SJSA1 (cell line): ENCODE data around the gene RPS6KB2. TPM values are rescaled to one million over a fixed set of nuclear protein-coding genes. Genes with fewer than 3 reads are reported as not detected.

ENCODE experiments used
- DNase-seq, 2 experiments: peaks; one replicate each; pipeline ENCODE4 v3.0.0-alpha.2; 2015 to 2020; ENCODE audit warnings: low spot score in 2 of 2, low read depth in 1 of 2
- H3K27ac ChIP-seq: fragments of 250-450 bp; sonication (Bioruptor Pico); 2 replicates; pipeline ENCODE4 v1.5.1; 2020; ENCODE audit warnings: mild to moderate bottlenecking, moderate library complexity
- H3K27me3 ChIP-seq: fragments of 250-450 bp; sonication (Bioruptor Pico); replicated peaks from 2 replicates; pipeline ENCODE4 v1.5.1; 2020; ENCODE audit warnings: mild to moderate bottlenecking, moderate library complexity
- H3K36me3 ChIP-seq: fragments of 250-450 bp; sonication (Bioruptor Pico); 2 replicates; pipeline ENCODE4 v1.5.1; 2020; ENCODE audit warnings: mild to moderate bottlenecking
- H3K4me1 ChIP-seq: fragments of 250-450 bp; sonication (Bioruptor Pico); replicated peaks from 2 replicates; pipeline ENCODE4 v1.6.1; 2021; ENCODE audit warnings: mild to moderate bottlenecking
- H3K4me3 ChIP-seq: fragments of 250-450 bp; sonication (Bioruptor Pico); 2 replicates; pipeline ENCODE4 v1.5.1; 2020; ENCODE audit warnings: mild to moderate bottlenecking
- H3K9me3 ChIP-seq: fragments of 250-450 bp; sonication (Bioruptor Pico); replicated peaks from 2 replicates; pipeline ENCODE4 v1.5.1; 2020; ENCODE audit warnings: mild to moderate bottlenecking
- total RNA-seq: library from RNA; depleted of rRNA; stranded (reverse); fragments of >200 nt; shearing (Covaris generic); gene quantifications from 2 replicates; pipeline ENCODE4 v1.2.3, GENCODE V29; 2014

Gene RPS6KB2
- total RNA-seq, 1 experiment from 2014 or later, result 166 TPM

DNA sequence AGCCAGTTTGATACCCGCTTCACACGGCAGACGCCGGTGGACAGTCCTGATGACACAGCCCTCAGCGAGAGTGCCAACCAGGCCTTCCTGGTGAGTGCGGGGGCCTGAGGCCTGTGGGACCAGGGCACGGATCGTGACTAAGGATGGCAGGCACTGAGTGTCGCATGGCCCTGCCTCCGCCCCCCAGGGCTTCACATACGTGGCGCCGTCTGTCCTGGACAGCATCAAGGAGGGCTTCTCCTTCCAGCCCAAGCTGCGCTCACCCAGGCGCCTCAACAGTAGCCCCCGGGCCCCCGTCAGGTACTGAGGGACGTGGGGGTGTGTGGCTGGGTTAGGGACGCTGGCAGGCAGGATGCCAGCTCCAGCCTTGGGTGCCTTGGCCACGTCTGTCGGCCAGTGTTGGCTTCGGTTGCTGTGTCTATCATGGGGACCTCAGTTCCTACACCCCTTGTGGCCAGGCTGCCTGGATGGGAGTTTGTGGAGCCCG, 6.1 kb downstream of the RPS6KB2 start:
- H3K4me3 ChIP-seq, result no peak overlapping the region
- no peak for DNase-seq
- no peak overlapping the region for H3K27ac ChIP-seq
- no peaks in the 10 kb centered on the region for H3K9me3 ChIP-seq
- peaks cover 96% of the 10 kb centered on the region for H3K36me3 ChIP-seq
- H3K27me3 ChIP-seq, result no peaks in the 10 kb centered on the region
- H3K4me1 ChIP-seq, result peaks cover under 1% of the 10 kb centered on the region

GRCh38 chr11:67435031-67435726, 6.9 kb downstream of the RPS6KB2 start:
- H3K9me3 ChIP-seq, result no peaks in the 10 kb centered on the region
- peaks cover 96% of the 10 kb centered on the region for H3K36me3 ChIP-seq
- no peak overlapping the region for H3K27ac ChIP-seq
- no peaks in the 10 kb centered on the region for H3K4me1 ChIP-seq
- no peak for DNase-seq
- H3K4me3 ChIP-seq, result no peak overlapping the region
- no peaks in the 10 kb centered on the region for H3K27me3 ChIP-seq

DNA sequence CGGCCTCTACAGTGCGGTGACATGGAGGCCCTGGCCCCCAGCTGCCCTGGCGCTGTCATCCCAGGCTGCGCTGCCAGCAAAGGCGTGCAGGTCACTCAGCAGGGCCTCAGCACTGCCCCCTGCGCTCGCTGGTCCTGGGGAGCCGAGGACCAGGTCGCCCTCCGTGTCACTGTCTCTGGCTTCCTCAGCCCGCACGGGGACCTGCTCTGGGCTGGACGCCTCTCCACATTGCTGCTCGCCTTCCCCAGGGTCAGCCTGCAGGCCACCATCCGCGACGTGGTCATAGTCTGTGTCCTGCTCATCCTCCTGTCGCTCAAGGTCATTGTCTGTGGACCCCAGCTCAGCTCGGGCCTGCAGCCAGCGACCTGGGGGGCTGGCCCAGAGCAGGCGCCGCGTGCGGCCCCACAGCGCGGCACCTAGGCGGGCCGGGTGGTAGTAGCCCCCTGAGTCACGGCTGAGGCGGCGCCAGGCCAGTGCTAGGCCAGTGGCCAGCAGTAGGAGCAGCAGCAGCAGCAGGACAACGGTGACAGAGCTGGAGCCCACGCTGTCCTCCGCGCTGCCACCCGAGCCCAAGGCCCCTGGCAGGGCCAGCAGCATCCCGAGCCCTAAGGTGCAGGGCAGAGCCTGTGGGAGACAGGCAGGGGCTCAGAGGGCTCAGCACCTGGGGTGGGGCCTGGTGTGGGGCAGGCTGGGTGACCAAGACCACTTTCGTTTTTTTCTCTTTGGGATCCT, 7.6 kb downstream of the RPS6KB2 start:
- no peak overlapping the region for H3K4me3 ChIP-seq
- H3K27ac ChIP-seq, result no peak overlapping the region
- H3K4me1 ChIP-seq, result no peaks in the 10 kb centered on the region
- DNase-seq, result no peak
- H3K9me3 ChIP-seq, result no peaks in the 10 kb centered on the region
- no peaks in the 10 kb centered on the region for H3K27me3 ChIP-seq
- peaks cover 96% of the 10 kb centered on the region for H3K36me3 ChIP-seq

DNA sequence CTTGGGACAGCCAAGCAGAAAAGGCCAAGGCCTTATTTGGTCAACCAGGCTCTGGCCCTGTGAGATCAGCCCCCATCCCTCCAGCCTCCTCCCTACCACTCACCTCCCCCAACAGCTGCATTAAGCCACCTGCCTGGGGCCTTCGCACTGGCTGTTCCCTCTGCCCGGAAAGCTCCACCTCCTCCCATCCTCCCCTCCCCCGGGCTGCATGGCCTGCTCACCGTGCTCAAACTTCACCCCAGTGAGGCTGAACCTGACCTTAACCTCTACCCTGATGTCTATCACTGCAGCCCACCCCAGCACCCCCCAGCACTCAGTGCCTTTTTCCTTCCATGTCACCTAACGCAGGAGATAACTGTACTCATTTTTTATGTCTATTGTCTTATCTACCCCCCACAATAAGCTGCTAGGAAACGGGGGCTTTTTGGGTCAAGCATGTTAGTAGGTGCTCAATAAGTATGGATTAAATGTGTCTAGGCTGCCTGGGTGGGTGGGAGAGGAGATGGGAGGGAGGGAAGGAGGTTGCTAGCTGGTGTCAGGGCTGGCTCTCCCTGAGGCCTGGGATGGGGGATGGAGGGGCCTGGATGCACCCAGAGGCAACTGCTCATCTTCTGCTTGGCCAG, 8.3 kb downstream of the RPS6KB2 start:
- H3K9me3 ChIP-seq, result no peaks in the 10 kb centered on the region
- H3K27me3 ChIP-seq, result no peaks in the 10 kb centered on the region
- no peaks in the 10 kb centered on the region for H3K4me1 ChIP-seq
- DNase-seq, result no peak
- peaks cover 96% of the 10 kb centered on the region for H3K36me3 ChIP-seq
- H3K4me3 ChIP-seq, result no peak overlapping the region
- no peak overlapping the region for H3K27ac ChIP-seq

DNA sequence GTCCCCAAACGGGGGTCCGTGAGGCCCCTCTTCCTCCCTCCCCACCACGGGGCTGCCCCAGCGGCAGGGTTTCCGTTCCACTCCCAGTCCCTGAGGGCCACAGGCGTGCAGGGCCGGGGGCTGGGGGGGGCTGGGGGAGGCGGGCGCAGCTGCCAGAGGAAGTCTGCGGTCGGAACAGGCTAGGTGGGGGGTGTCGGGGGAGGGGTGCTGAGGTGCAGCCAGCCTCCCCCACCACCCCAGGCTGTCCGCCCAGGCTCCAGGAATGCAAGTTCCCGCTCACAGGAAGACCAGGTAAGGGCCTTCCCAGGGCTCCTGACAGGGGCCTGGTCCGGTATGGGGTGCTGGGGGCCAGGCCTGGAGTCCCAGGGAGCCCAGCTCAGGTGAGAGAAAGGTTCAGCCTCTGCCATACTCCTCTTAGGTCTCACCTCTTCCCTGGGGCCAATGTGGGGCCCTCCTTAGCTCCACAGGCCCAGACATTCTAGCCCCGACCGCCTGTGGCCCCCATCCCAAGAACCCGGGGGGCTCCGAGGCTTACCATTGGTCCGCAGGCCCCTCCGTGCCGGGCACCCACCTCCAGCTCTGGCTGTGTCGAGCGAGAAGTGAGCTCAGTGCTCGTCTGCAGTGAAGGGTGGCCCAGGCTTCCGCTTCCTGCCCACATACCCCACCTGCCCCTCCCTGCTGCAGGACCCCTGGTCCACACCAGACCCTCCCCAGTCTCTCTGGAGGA, 9.0 kb downstream of the RPS6KB2 start, which contains the start of gene PTPRCAP:
TSS of gene PTPRCAP (minus strand) at position 601 of the 727 bp plus-strand sequence. CDS start at position 538, 63 bp downstream.
- peaks cover 96% of the 10 kb centered on the region for H3K36me3 ChIP-seq
- H3K9me3 ChIP-seq, result no peaks in the 10 kb centered on the region
- DNase-seq, result no peak
- H3K4me3 ChIP-seq, result no peak within 1 kb of the TSS
- H3K27ac ChIP-seq, result no peak within 1 kb of the TSS
- H3K27me3 ChIP-seq, result no peaks in the 10 kb centered on the region
- peaks cover 4% of the 10 kb centered on the region for H3K4me1 ChIP-seq

DNA sequence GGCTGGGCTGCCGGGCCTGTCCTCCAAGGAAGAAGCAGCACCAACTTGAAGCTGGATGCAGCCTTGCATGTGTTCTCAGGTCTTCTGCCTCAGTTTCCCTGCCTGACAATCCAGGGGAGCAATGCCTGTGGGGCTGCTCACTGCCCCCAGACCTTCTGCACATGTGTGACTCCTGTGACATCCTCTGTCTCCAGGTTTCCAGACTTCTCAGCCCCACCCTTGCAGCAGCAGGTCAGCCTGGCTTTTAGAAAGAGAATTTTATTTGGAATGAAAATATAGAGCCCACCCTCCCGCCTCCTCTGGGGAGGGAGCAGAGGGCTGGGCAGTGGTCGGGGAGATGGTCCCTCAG, 9.5 kb downstream of the RPS6KB2 start:
- peaks cover 96% of the 10 kb centered on the region for H3K36me3 ChIP-seq
- H3K4me1 ChIP-seq, result peaks cover 9% of the 10 kb centered on the region
- H3K9me3 ChIP-seq, result no peaks in the 10 kb centered on the region
- no peak overlapping the region for H3K27ac ChIP-seq
- H3K27me3 ChIP-seq, result no peaks in the 10 kb centered on the region
- no peak for DNase-seq
- no peak overlapping the region for H3K4me3 ChIP-seq

- Histone ChIP-seq H3K27ac (no peak overlapping the region), H3K4me1 (peaks cover 11% of the 10 kb centered on the region), H3K4me3 (no peak overlapping the region), H3K27me3 (no peaks in the 10 kb centered on the region), H3K9me3 (no peaks in the 10 kb centered on the region), H3K36me3 (peaks cover 94% of the 10 kb centered on the region)
- no peak for DNase-seq
Observed at GRCh38 chr11:67438158-67438902, 10.0 kb downstream of the RPS6KB2 start.

DNA sequence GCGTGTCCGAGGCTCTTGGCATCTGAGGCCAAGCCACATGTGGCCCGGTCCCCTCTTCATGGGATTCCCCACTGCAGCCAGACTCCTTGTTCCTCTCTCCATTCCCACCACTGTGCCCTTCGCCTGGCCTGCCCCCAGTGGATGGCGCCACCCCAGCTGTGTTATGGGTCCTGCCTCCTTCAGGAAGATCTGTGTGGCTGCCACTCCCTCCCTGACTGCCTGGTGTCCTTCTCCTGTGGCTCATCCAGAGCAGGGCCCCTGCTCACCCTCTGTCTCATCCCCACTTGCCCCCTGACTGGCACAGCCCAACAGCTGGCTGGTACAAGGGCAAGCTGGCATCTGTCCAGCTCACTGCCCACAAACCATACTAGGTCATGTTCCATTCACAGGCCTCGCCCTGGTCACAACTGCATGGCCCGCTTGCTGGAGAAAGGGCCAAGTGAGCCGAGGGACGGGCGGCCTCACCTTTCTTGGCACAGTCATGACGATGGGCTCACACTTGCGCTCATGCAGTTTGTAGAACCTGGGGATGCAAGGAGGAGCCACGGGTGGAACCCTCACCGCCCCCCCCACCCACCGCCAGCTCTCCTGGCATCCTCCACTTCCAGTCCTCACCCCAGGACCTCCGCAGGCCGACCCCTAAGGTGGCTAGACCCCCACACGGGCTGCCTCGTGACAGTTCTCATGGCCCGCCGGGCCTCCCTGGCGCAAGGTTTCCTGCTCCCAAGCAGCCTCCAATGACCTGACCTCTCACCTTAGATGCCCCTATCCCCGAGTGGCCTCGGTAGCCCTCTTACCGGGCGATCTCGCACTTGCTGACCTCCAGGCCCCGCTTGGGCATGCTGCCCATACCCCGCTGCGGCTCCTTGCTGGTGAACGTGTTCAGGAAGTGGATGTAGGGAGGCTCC, 11.3 kb downstream of the RPS6KB2 start:
- no peak overlapping the region for H3K27ac ChIP-seq
- DNase-seq, result peak in 1 of 2 experiments; percentile 50
- H3K9me3 ChIP-seq, result no peaks in the 10 kb centered on the region
- H3K4me3 ChIP-seq, result no peak overlapping the region
- no peaks in the 10 kb centered on the region for H3K27me3 ChIP-seq
- H3K36me3 ChIP-seq, result peaks cover 82% of the 10 kb centered on the region
- peaks cover 18% of the 10 kb centered on the region for H3K4me1 ChIP-seq

GRCh38 chr11:67440229-67441097, 12.2 kb downstream of the RPS6KB2 start:
- no peaks in the 10 kb centered on the region for H3K9me3 ChIP-seq
- no peaks in the 10 kb centered on the region for H3K27me3 ChIP-seq
- H3K27ac ChIP-seq, result no peak overlapping the region
- peaks cover 73% of the 10 kb centered on the region for H3K36me3 ChIP-seq
- no peak overlapping the region for H3K4me3 ChIP-seq
- no peak for DNase-seq
- H3K4me1 ChIP-seq, result peaks cover 18% of the 10 kb centered on the region

- Histone ChIP-seq H3K27me3 (no peaks in the 10 kb centered on the region), H3K27ac (no peak overlapping the region), H3K36me3 (peaks cover 66% of the 10 kb centered on the region), H3K4me1 (peaks cover 18% of the 10 kb centered on the region), H3K4me3 (no peak overlapping the region), H3K9me3 (no peaks in the 10 kb centered on the region)
- DNase-seq, result no peak
Observed at GRCh38 chr11:67441098-67441563, 12.8 kb downstream of the RPS6KB2 start.

- Histone ChIP-seq H3K4me3 (peak overlapping the region; percentile 76), H3K27ac (no peak overlapping the region), H3K4me1 (peaks cover 21% of the 10 kb centered on the region), H3K36me3 (peaks cover 60% of the 10 kb centered on the region), H3K9me3 (no peaks in the 10 kb centered on the region), H3K27me3 (no peaks in the 10 kb centered on the region)
- DNase-seq, result no peak
Observed at GRCh38 chr11:67441731-67442351, 13.5 kb downstream of the RPS6KB2 start.
